ENCODE measurements around the gene FERMT2.

- no peak for TF ChIP-seq EP300 (IDR thresholded peaks at IDR 0.05)
- TF ChIP-seq, protein P1, sequence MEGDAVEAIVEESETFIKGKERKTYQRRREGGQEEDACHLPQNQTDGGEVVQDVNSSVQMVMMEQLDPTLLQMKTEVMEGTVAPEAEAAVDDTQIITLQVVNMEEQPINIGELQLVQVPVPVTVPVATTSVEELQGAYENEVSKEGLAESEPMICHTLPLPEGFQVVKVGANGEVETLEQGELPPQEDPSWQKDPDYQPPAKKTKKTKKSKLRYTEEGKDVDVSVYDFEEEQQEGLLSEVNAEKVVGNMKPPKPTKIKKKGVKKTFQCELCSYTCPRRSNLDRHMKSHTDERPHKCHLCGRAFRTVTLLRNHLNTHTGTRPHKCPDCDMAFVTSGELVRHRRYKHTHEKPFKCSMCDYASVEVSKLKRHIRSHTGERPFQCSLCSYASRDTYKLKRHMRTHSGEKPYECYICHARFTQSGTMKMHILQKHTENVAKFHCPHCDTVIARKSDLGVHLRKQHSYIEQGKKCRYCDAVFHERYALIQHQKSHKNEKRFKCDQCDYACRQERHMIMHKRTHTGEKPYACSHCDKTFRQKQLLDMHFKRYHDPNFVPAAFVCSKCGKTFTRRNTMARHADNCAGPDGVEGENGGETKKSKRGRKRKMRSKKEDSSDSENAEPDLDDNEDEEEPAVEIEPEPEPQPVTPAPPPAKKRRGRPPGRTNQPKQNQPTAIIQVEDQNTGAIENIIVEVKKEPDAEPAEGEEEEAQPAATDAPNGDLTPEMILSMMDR (IDR thresholded peaks at IDR 0.05) = no peak
- no peak for TF ChIP-seq POLR2AphosphoS5 (IDR thresholded peaks at IDR 0.05)
Measured at GRCh38 chr14:52829527-52830185, 121.2 kb downstream of the FERMT2 start.
